GM12878 (cell line): ENCODE measurements around the gene CIRBP. TPM values are rescaled to one million over a fixed set of nuclear protein-coding genes. Genes with fewer than 3 reads are reported as not detected.

Source experiments
- ATAC-seq: fragments of 200-7000 bp; cut with Tn5 transposase; 3 replicates; pipeline ENCODE4 v1.9.1; 2020; ENCODE audit warnings: mild to moderate bottlenecking, moderate library complexity
- BruUV-seq: library from RNA; stranded (reverse); fragments of 400-500 nt; replicated peaks from 2 replicates; lab custom pipeline; 2021; lab: Mats Ljungman, UMichigan
- CTCF ChIA-PET: fragments of 300-600 bp; sonication (Branson Sonifier 250); formaldehyde crosslinking; extraction: SDS; loops from one replicate; lab custom pipeline; 2021; ENCODE audit warnings: inconsistent platforms; lab: Yijun Ruan, JAX
- POLR2A ChIA-PET: fragments of 350-600 bp; formaldehyde crosslinking; extraction: SDS; loops from one replicate; lab custom pipeline; 2021; ENCODE audit warnings: inconsistent platforms; lab: Charles Lee
- RAD21 ChIA-PET: fragments of 300-600 bp; sonication (Branson Sonifier 250); formaldehyde crosslinking; loops from one replicate; lab custom pipeline; 2023; ENCODE audit warnings: antibody characterized with exemption; ENCODE audit not compliant: unreplicated experiment; lab: Charles Lee
- SMC1A ChIA-PET: fragments of 300-600 bp; sonication (Branson Sonifier 250); formaldehyde crosslinking; loops from one replicate; lab custom pipeline; 2023; ENCODE audit not compliant: unreplicated experiment, uncharacterized antibody; lab: Charles Lee
- DNase-seq: peaks from one replicate; pipeline ENCODE4 v3.0.0-alpha.2; 2011; ENCODE audit warnings: low read depth, low spot score
- FAIRE-seq: peaks from 3 replicates; lab custom pipeline; 2011; peaks lifted over from hg19 to GRCh38; lab: Jason Lieb, UNC
- H2AFZ ChIP-seq: 2 replicates; pipeline ENCODE4 v1.6.0; 2011; ENCODE audit warnings: low read depth, low read length, control low read depth; ENCODE audit not compliant: control insufficient read depth
- H3K27ac ChIP-seq: 2 replicates; pipeline ENCODE4 v1.5.1; 2011; ENCODE audit warnings: control low read depth; ENCODE audit not compliant: control insufficient read depth, insufficient read depth
- H3K27me3 ChIP-seq, 2 experiments: replicated peaks in 1 of 2; 2 replicates each; pipeline versions ENCODE4 v1.6.0 to v1.6.1; 2011; ENCODE audit warnings: low read length in 1 of 2; ENCODE audit not compliant: control insufficient read depth in 2 of 2, insufficient read depth in 2 of 2
- H3K36me3 ChIP-seq, 2 experiments: 2 replicates each; pipeline ENCODE4 v1.5.1; 2011; ENCODE audit warnings: low read length in 1 of 2; ENCODE audit not compliant: control insufficient read depth in 2 of 2, insufficient read depth in 2 of 2
- H3K4me1 ChIP-seq: 2 replicates; pipeline ENCODE4 v1.6.1; 2011; ENCODE audit warnings: mild to moderate bottlenecking, low read length, moderate library complexity, mixed read lengths; ENCODE audit not compliant: control insufficient read depth, insufficient read depth
- H3K4me2 ChIP-seq: 2 replicates; pipeline ENCODE4 v1.6.0; 2011; ENCODE audit warnings: control low read depth; ENCODE audit not compliant: control insufficient read depth, insufficient read depth
- H3K4me3 ChIP-seq: fragments of 200-600 bp; sonication (generic); 2 replicates; pipeline ENCODE4 v1.5.1; 2016
- H3K79me2 ChIP-seq: 2 replicates; pipeline ENCODE4 v1.6.0; 2011; ENCODE audit warnings: low read length; ENCODE audit not compliant: control insufficient read depth, insufficient read depth
- H3K9ac ChIP-seq: 2 replicates; pipeline ENCODE4 v1.8.0; 2011; ENCODE audit warnings: low read length, control low read depth, mixed read lengths; ENCODE audit not compliant: control insufficient read depth, insufficient read depth
- H3K9me3 ChIP-seq: replicated peaks from 3 replicates; pipeline ENCODE4 v1.5.1; 2011; ENCODE audit warnings: mild to moderate bottlenecking, low read length; ENCODE audit not compliant: control insufficient read depth, insufficient read depth
- H4K20me1 ChIP-seq: 2 replicates; pipeline ENCODE4 v1.6.0; 2011; ENCODE audit not compliant: control insufficient read depth, insufficient read depth
- ATF7 ChIP-seq: fragments of 450-650 bp; IDR thresholded peaks from 2 replicates; pipeline ENCODE4 v1.6.1; 2016; ENCODE audit warnings: low read depth, mild to moderate bottlenecking
- BMI1 ChIP-seq: fragments of 450-650 bp; IDR thresholded peaks from 2 replicates; pipeline ENCODE4 v1.6.1; 2016; ENCODE audit warnings: mild to moderate bottlenecking, moderate library complexity, borderline replicate concordance
- CBX5 ChIP-seq: sonication (generic); IDR thresholded peaks from 2 replicates; pipeline ENCODE4 v1.6.1; 2016; ENCODE audit warnings: low read depth, moderate library complexity, mild to moderate bottlenecking, inconsistent platforms
- CHD1 ChIP-seq: IDR thresholded peaks from 2 replicates; pipeline ENCODE4 v1.6.1; 2012; ENCODE audit warnings: low read depth, low read length, improper control_type of control experiment
- ETV6 ChIP-seq, 2 experiments: fragments of 450-650 bp in 1 of 2; IDR thresholded peaks in 1 of 2; conservative IDR thresholded peaks in 1 of 2; 2 replicates each; pipeline ENCODE4 v1.6.1; 2014; ENCODE audit warnings: antibody characterized with exemption in 1 of 2, borderline replicate concordance in 1 of 2, low read depth in 1 of 2, mild to moderate bottlenecking in 1 of 2, moderate library complexity in 1 of 2
- FOS ChIP-seq: IDR thresholded peaks from 3 replicates; pipeline ENCODE4 v1.6.1; 2011; ENCODE audit warnings: borderline replicate concordance; ENCODE audit not compliant: insufficient read length; ENCODE audit errors: extremely low read depth
- FOXK2 ChIP-seq: fragments of 450-650 bp; IDR thresholded peaks from 2 replicates; pipeline ENCODE4 v1.6.1; 2017; ENCODE audit warnings: mild to moderate bottlenecking, moderate library complexity
- HCFC1 ChIP-seq: fragments of 150-350 bp; IDR thresholded peaks from 2 replicates; pipeline ENCODE4 v1.6.1; 2014; ENCODE audit warnings: low read length
- HDGF ChIP-seq: fragments of 450-650 bp; IDR thresholded peaks from 2 replicates; pipeline ENCODE4 v1.6.1; 2016; ENCODE audit warnings: antibody characterized with exemption
- IRF3 ChIP-seq: fragments of 450-650 bp; IDR thresholded peaks from 2 replicates; pipeline ENCODE4 v1.6.1; 2014; ENCODE audit warnings: mild to moderate bottlenecking
- MAX ChIP-seq: IDR thresholded peaks from 2 replicates; pipeline ENCODE4 v1.6.1; 2012; ENCODE audit warnings: low read depth, low read length, improper control_type of control experiment
- MEF2B ChIP-seq: fragments of 450-650 bp; IDR thresholded peaks from 2 replicates; pipeline ENCODE4 v1.6.1; 2018; ENCODE audit warnings: mild to moderate bottlenecking, moderate library complexity; ENCODE audit not compliant: partially characterized antibody, poor library complexity, severe bottlenecking
- MYB ChIP-seq: fragments of 150-350 bp; IDR thresholded peaks from 2 replicates; pipeline ENCODE4 v1.6.1; 2014; ENCODE audit warnings: mild to moderate bottlenecking, low read depth, low read length, borderline replicate concordance
- NFIC ChIP-seq: IDR thresholded peaks from 2 replicates; pipeline ENCODE4 v1.6.1; 2012; ENCODE audit warnings: low read depth, mild to moderate bottlenecking, inconsistent platforms, low read length, moderate library complexity
- PKNOX1 ChIP-seq: fragments of 450-650 bp; IDR thresholded peaks from 2 replicates; pipeline ENCODE4 v1.6.1; 2016; ENCODE audit warnings: mild to moderate bottlenecking
- POLR2AphosphoS2 ChIP-seq: IDR thresholded peaks from 2 replicates; pipeline ENCODE4 v1.6.1; 2011; ENCODE audit warnings: low read depth, mild to moderate bottlenecking, low read length, improper control_type of control experiment, moderate library complexity
- POLR2AphosphoS5 ChIP-seq: IDR thresholded peaks from 2 replicates; pipeline ENCODE4 v1.6.1; 2011; ENCODE audit warnings: mild to moderate bottlenecking, low read length, inconsistent platforms
- RAD21 ChIP-seq: IDR thresholded peaks from 2 replicates; pipeline ENCODE4 v1.6.1; 2011; ENCODE audit warnings: mild to moderate bottlenecking, low read depth, low read length, moderate library complexity; ENCODE audit not compliant: insufficient read depth
- SMC3 ChIP-seq: IDR thresholded peaks from 2 replicates; pipeline ENCODE4 v1.6.1; 2011; ENCODE audit warnings: low read length, improper control_type of control experiment, borderline replicate concordance
- ZSCAN29 ChIP-seq: fragments of 450-650 bp; IDR thresholded peaks from 2 replicates; pipeline ENCODE4 v1.6.1; 2017; ENCODE audit warnings: mild to moderate bottlenecking, moderate library complexity
- WGBS: methylation state at CpG from one replicate; pipeline ENCODE4 v1.1.6; 2016; ENCODE audit warnings: low lambda C conversion rate; ENCODE audit not compliant: insufficient replicate concordance, insufficient coverage; ENCODE audit errors: missing lambda C conversion rate; 5-methylcytosine and 5-hydroxymethylcytosine counted together
- in situ Hi-C: fragments of 300-500 bp; cut with MboI; formaldehyde crosslinking; loops from 9 replicates; pipeline ENCODE4 v1.14.3; 2018; ENCODE audit warnings: mixed read lengths
- intact Hi-C: fragments of 100-400 bp; cut with micrococcal nuclease; formaldehyde crosslinking; loops from one replicate; pipeline ENCODE4 v1.14.2; 2022; ENCODE audit not compliant: unreplicated experiment
- polyA plus RNA-seq, 11 experiments: library from polyadenylated mRNA; depleted of rRNA in 4 of 11; unstranded in 6 of 11; stranded (reverse) in 5 of 11; fragments of >200 nt; fragmentation: Nextera tagmentation in 4 of 11; fragmentation: Illumina TruSeq in 1 of 11; extraction: Ambion mirVana in 4 of 11; extraction: Trizol in 1 of 11; gene quantifications; 1 replicate in 1 of 11; 2 replicates in 10 of 11; pipeline versions ENCODE4 v1.2.1 to v1.2.3, GENCODE V29; 2011 to 2016; ENCODE audit warnings: inconsistent platforms in 2 of 11, missing spikeins in 2 of 11, low read depth in 1 of 11
- total RNA-seq, 4 experiments: library from RNA; depleted of rRNA in 3 of 4; stranded (reverse); fragments of >200 nt in 3 of 4; fragmentation: Illumina TruSeq in 1 of 4; extraction: Trizol in 1 of 4; gene quantifications; 2 replicates each; pipeline versions ENCODE4 v1.2.1 to v1.2.3, GENCODE V29; 2013 to 2021

The CIRBP gene
- total and polyA plus RNA-seq, 10 of the 15 experiments (the other 5 are each of a cell fraction or from before 2014, with no cell fraction given), result 27.6 to 335 (median 229) TPM

- TF ChIP-seq POLR2AphosphoS2 (no peak), SMC3 (no peak), POLR2AphosphoS5 (no peak), BMI1 (peak; percentile 93)
These were observed 2.8 kb upstream of the CIRBP start (continued) for GRCh38 chr19:1266129-1266915.

- 1% methylated on average over 34 of the region's 59 CpGs for WGBS
- CTCF ChIA-PET, result interaction anchor here (0.8 to 7.2 kb wide), 11 partner anchors 8 to 177 kb away, joined by 3 to 363 read pairs (median 6); partner anchors contain the start of genes ATP5F1D and FAM174C
- TF ChIP-seq CBX5, result no peak
- no peak for TF ChIP-seq PKNOX1
- TF ChIP-seq MYB, result no peak
- TF ChIP-seq CHD1, result no peak
- peak; percentile 63; the same call in 1 of the 2 replicates for TF ChIP-seq ZSCAN29
- TF ChIP-seq FOXK2, result no peak
- no peak for TF ChIP-seq FOS
- TF ChIP-seq IRF3, result no peak
- no peak for TF ChIP-seq ETV6 (conservative IDR thresholded peaks at IDR 0.05 in 1 of 2, IDR thresholded peaks at IDR 0.05 in 1 of 2; ENCODE audit: borderline replicate concordance in 1 of 2, low read depth in 1 of 2)
- peak; percentile 77 for TF ChIP-seq RAD21
- TF ChIP-seq NFIC, result no peak
- no peak for TF ChIP-seq ATF7
- TF ChIP-seq HDGF, result no peak
- TF ChIP-seq MAX, result no peak
- TF ChIP-seq HCFC1, result no peak
- TF ChIP-seq MEF2B, result no peak
These were observed 2.1 kb upstream of the CIRBP start for GRCh38 chr19:1266916-1267476.

More at GRCh38 chr19:1266916-1267476, 2.1 kb upstream of the CIRBP start:
- ChIA-PET SMC1A (interaction anchor here (0.7 to 7.3 kb wide), 4 partner anchors 9 to 23 kb away, joined by 3 to 172 read pairs (median 9); partner anchors contain the start of gene ATP5F1D), POLR2A (interaction anchor here (0.6 to 8.7 kb wide), 10 partner anchors 8 to 498 kb away, joined by 3 to 184 read pairs (median 6); partner anchors contain the start of genes ATP5F1D and FAM174C), RAD21 (interaction anchor here (0.8 to 5.1 kb wide), 14 partner anchors 8 to 343 kb away, joined by 3 to 336 read pairs (median 4); partner anchors contain the start of genes ARHGAP45, ATP5F1D, FAM174C and WDR18)
- Histone ChIP-seq H3K27ac (peak overlapping the region; percentile 7; the same call in 1 of the 2 replicates), H3K36me3 (peaks cover 8 to 9% of the 10 kb centered on the region in 2 experiments), H3K27me3 (no peaks in the 10 kb centered on the region), H3K9me3 (no peaks in the 10 kb centered on the region), H3K79me2 (peaks cover 33% of the 10 kb centered on the region), H3K4me3 (peak overlapping the region; percentile 53; the same call in 1 of the 2 replicates), H3K9ac (no peak overlapping the region), H3K4me1 (peaks cover 59% of the 10 kb centered on the region), H3K4me2 (peak overlapping the region; percentile 92), H4K20me1 (no peaks in the 10 kb centered on the region; the same call in 1 of the 2 replicates), H2AFZ (peak overlapping the region; percentile 60)
- FAIRE-seq (no peak), ATAC-seq (peak; percentile 37), DNase-seq (no peak)
- in situ Hi-C loops, result loop anchor here (10.0 kb wide), 1 partner anchor 818 kb away; no protein-coding TSS in a partner anchor
- BruUV-seq, result no TSS peak
- intact Hi-C loops, result loop anchor here (1.0 kb wide), 2 partner anchors 18 to 23 kb away; no protein-coding TSS in a partner anchor
